GM12878 (cell line): ENCODE results near the gene RSRC1. TPM values are rescaled to one million over a fixed set of nuclear protein-coding genes. Genes with fewer than 3 reads are reported as not detected.

ENCODE experiments used
- ATAC-seq: fragments of 200-7000 bp; cut with Tn5 transposase; 3 replicates; pipeline ENCODE4 v1.9.1; 2020; ENCODE audit warnings: mild to moderate bottlenecking, moderate library complexity
- BruUV-seq: library from RNA; stranded (reverse); fragments of 400-500 nt; replicated peaks from 2 replicates; lab custom pipeline; 2021; lab: Mats Ljungman, UMichigan
- CTCF ChIA-PET: fragments of 300-600 bp; sonication (Branson Sonifier 250); formaldehyde crosslinking; extraction: SDS; loops from one replicate; lab custom pipeline; 2021; ENCODE audit warnings: inconsistent platforms; lab: Yijun Ruan, JAX
- POLR2A ChIA-PET: fragments of 350-600 bp; formaldehyde crosslinking; extraction: SDS; loops from one replicate; lab custom pipeline; 2021; ENCODE audit warnings: inconsistent platforms; lab: Charles Lee
- RAD21 ChIA-PET: fragments of 300-600 bp; sonication (Branson Sonifier 250); formaldehyde crosslinking; loops from one replicate; lab custom pipeline; 2023; ENCODE audit warnings: antibody characterized with exemption; ENCODE audit not compliant: unreplicated experiment; lab: Charles Lee
- SMC1A ChIA-PET: fragments of 300-600 bp; sonication (Branson Sonifier 250); formaldehyde crosslinking; loops from one replicate; lab custom pipeline; 2023; ENCODE audit not compliant: unreplicated experiment, uncharacterized antibody; lab: Charles Lee
- DNase-seq: peaks from one replicate; pipeline ENCODE4 v3.0.0-alpha.2; 2011; ENCODE audit warnings: low read depth, low spot score
- FAIRE-seq: peaks from 3 replicates; lab custom pipeline; 2011; peaks lifted over from hg19 to GRCh38; lab: Jason Lieb, UNC
- H2AFZ ChIP-seq: 2 replicates; pipeline ENCODE4 v1.6.0; 2011; ENCODE audit warnings: low read depth, low read length, control low read depth; ENCODE audit not compliant: control insufficient read depth
- H3K27ac ChIP-seq: 2 replicates; pipeline ENCODE4 v1.5.1; 2011; ENCODE audit warnings: control low read depth; ENCODE audit not compliant: control insufficient read depth, insufficient read depth
- H3K27me3 ChIP-seq, 2 experiments: replicated peaks in 1 of 2; 2 replicates each; pipeline versions ENCODE4 v1.6.0 to v1.6.1; 2011; ENCODE audit warnings: low read length in 1 of 2; ENCODE audit not compliant: control insufficient read depth in 2 of 2, insufficient read depth in 2 of 2
- H3K36me3 ChIP-seq, 2 experiments: 2 replicates each; pipeline ENCODE4 v1.5.1; 2011; ENCODE audit warnings: low read length in 1 of 2; ENCODE audit not compliant: control insufficient read depth in 2 of 2, insufficient read depth in 2 of 2
- H3K4me1 ChIP-seq: 2 replicates; pipeline ENCODE4 v1.6.1; 2011; ENCODE audit warnings: mild to moderate bottlenecking, low read length, moderate library complexity, mixed read lengths; ENCODE audit not compliant: control insufficient read depth, insufficient read depth
- H3K4me2 ChIP-seq: 2 replicates; pipeline ENCODE4 v1.6.0; 2011; ENCODE audit warnings: control low read depth; ENCODE audit not compliant: control insufficient read depth, insufficient read depth
- H3K4me3 ChIP-seq: fragments of 200-600 bp; sonication (generic); 2 replicates; pipeline ENCODE4 v1.5.1; 2016
- H3K79me2 ChIP-seq: 2 replicates; pipeline ENCODE4 v1.6.0; 2011; ENCODE audit warnings: low read length; ENCODE audit not compliant: control insufficient read depth, insufficient read depth
- H3K9ac ChIP-seq: 2 replicates; pipeline ENCODE4 v1.8.0; 2011; ENCODE audit warnings: low read length, control low read depth, mixed read lengths; ENCODE audit not compliant: control insufficient read depth, insufficient read depth
- H3K9me3 ChIP-seq: replicated peaks from 3 replicates; pipeline ENCODE4 v1.5.1; 2011; ENCODE audit warnings: mild to moderate bottlenecking, low read length; ENCODE audit not compliant: control insufficient read depth, insufficient read depth
- H4K20me1 ChIP-seq: 2 replicates; pipeline ENCODE4 v1.6.0; 2011; ENCODE audit not compliant: control insufficient read depth, insufficient read depth
- BMI1 ChIP-seq: fragments of 450-650 bp; IDR thresholded peaks from 2 replicates; pipeline ENCODE4 v1.6.1; 2016; ENCODE audit warnings: mild to moderate bottlenecking, moderate library complexity, borderline replicate concordance
- BRCA1 ChIP-seq: IDR thresholded peaks from 2 replicates; pipeline ENCODE4 v1.6.1; 2011; ENCODE audit warnings: low read depth, low read length, improper control_type of control experiment
- CBFB ChIP-seq: IDR thresholded peaks from 2 replicates; pipeline ENCODE4 v1.6.1; 2016; ENCODE audit warnings: antibody characterized with exemption, low read depth
- CHD1 ChIP-seq: IDR thresholded peaks from 2 replicates; pipeline ENCODE4 v1.6.1; 2012; ENCODE audit warnings: low read depth, low read length, improper control_type of control experiment
- FOS ChIP-seq: IDR thresholded peaks from 3 replicates; pipeline ENCODE4 v1.6.1; 2011; ENCODE audit warnings: borderline replicate concordance; ENCODE audit not compliant: insufficient read length; ENCODE audit errors: extremely low read depth
- GABPA ChIP-seq: IDR thresholded peaks from 2 replicates; pipeline ENCODE4 v1.6.1; 2014; ENCODE audit warnings: antibody characterized with exemption, low read depth, mild to moderate bottlenecking, inconsistent platforms
- JUNB ChIP-seq: IDR thresholded peaks from 2 replicates; pipeline ENCODE4 v1.6.1; 2016; ENCODE audit warnings: antibody characterized with exemption, mild to moderate bottlenecking
- NBN ChIP-seq: fragments of 450-650 bp; IDR thresholded peaks from 2 replicates; pipeline ENCODE4 v1.6.1; 2016
- NR2C2 ChIP-seq: IDR thresholded peaks from 2 replicates; pipeline ENCODE4 v1.6.1; 2011; ENCODE audit warnings: borderline replicate concordance, low read depth; ENCODE audit not compliant: control insufficient read depth, insufficient read length
- PML ChIP-seq: IDR thresholded peaks from 2 replicates; pipeline ENCODE4 v1.6.1; 2012; ENCODE audit warnings: low read length, inconsistent platforms
- RFX5 ChIP-seq: IDR thresholded peaks from 2 replicates; pipeline ENCODE4 v1.6.1; 2011; ENCODE audit warnings: low read depth, low read length, improper control_type of control experiment
- SMAD1 ChIP-seq: fragments of 450-650 bp; IDR thresholded peaks from 2 replicates; pipeline ENCODE4 v1.6.1; 2018; ENCODE audit warnings: mild to moderate bottlenecking, low read depth; ENCODE audit not compliant: partially characterized antibody
- SMC3 ChIP-seq: IDR thresholded peaks from 2 replicates; pipeline ENCODE4 v1.6.1; 2011; ENCODE audit warnings: low read length, improper control_type of control experiment, borderline replicate concordance
- SREBF2 ChIP-seq: IDR thresholded peaks from 2 replicates; pipeline ENCODE4 v1.6.1; 2012; ENCODE audit warnings: mild to moderate bottlenecking, low read length
- STAT3 ChIP-seq: IDR thresholded peaks from 2 replicates; pipeline ENCODE4 v1.6.1; 2011; ENCODE audit warnings: low read depth, low read length, improper control_type of control experiment
- TBL1XR1 ChIP-seq: IDR thresholded peaks from 2 replicates; pipeline ENCODE4 v1.6.1; 2012; ENCODE audit warnings: low read depth, low read length, improper control_type of control experiment
- ZNF384 ChIP-seq: IDR thresholded peaks from 2 replicates; pipeline ENCODE4 v1.6.1; 2012; ENCODE audit warnings: low read depth, mild to moderate bottlenecking, low read length, improper control_type of control experiment, borderline replicate concordance
- ZZZ3 ChIP-seq: IDR thresholded peaks from 2 replicates; pipeline ENCODE4 v1.6.1; 2011; ENCODE audit warnings: low read depth; ENCODE audit not compliant: control insufficient read depth, insufficient read length
- in situ Hi-C: fragments of 300-500 bp; cut with MboI; formaldehyde crosslinking; loops from 9 replicates; pipeline ENCODE4 v1.14.3; 2018; ENCODE audit warnings: mixed read lengths
- intact Hi-C: fragments of 100-400 bp; cut with micrococcal nuclease; formaldehyde crosslinking; loops from one replicate; pipeline ENCODE4 v1.14.2; 2022; ENCODE audit not compliant: unreplicated experiment
- polyA plus RNA-seq, 11 experiments: library from polyadenylated mRNA; depleted of rRNA in 4 of 11; unstranded in 6 of 11; stranded (reverse) in 5 of 11; fragments of >200 nt; fragmentation: Nextera tagmentation in 4 of 11; fragmentation: Illumina TruSeq in 1 of 11; extraction: Ambion mirVana in 4 of 11; extraction: Trizol in 1 of 11; gene quantifications; 1 replicate in 1 of 11; 2 replicates in 10 of 11; pipeline versions ENCODE4 v1.2.1 to v1.2.3, GENCODE V29; 2011 to 2016; ENCODE audit warnings: inconsistent platforms in 2 of 11, missing spikeins in 2 of 11, low read depth in 1 of 11
- total RNA-seq, 4 experiments: library from RNA; depleted of rRNA in 3 of 4; stranded (reverse); fragments of >200 nt in 3 of 4; fragmentation: Illumina TruSeq in 1 of 4; extraction: Trizol in 1 of 4; gene quantifications; 2 replicates each; pipeline versions ENCODE4 v1.2.1 to v1.2.3, GENCODE V29; 2013 to 2021
- TF ChIP-seq, protein P1 (sequence below): IDR thresholded peaks from 2 replicates; pipeline ENCODE4 v1.6.1; 2012; ENCODE audit warnings: improper control_type of control experiment, low read depth, low read length; ENCODE audit not compliant: insufficient replicate concordance
- TF ChIP-seq, protein P2 (sequence below): IDR thresholded peaks from 2 replicates; pipeline ENCODE4 v1.6.1; 2012; ENCODE audit warnings: low read depth, low read length, improper control_type of control experiment

RSRC1 gene
- total and polyA plus RNA-seq, 10 of the 15 experiments (the other 5 are each of a cell fraction or from before 2014, with no cell fraction given) = 16.4 to 85.9 (median 42.0) TPM

DNA sequence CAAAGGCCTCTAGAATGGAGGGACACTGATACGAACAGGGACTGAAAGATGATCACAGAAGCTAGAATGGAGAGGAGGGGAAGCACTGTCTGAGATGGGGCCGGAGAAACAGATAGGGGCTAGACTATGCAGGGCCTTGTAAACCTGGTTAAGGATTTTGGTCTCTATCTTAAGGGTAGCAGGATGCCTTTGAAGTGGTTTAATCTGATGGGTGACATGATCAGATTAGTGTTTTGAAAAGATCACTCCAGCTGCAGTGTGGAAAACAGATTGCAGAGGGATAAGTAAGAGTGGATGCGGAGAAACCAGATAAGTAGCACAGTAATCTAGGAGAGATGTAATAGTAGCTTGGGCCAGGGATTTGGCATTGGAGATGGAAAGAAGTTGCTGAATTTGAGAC, 108.1 kb downstream of the RSRC1 start (continued):
- TF ChIP-seq, protein P1, sequence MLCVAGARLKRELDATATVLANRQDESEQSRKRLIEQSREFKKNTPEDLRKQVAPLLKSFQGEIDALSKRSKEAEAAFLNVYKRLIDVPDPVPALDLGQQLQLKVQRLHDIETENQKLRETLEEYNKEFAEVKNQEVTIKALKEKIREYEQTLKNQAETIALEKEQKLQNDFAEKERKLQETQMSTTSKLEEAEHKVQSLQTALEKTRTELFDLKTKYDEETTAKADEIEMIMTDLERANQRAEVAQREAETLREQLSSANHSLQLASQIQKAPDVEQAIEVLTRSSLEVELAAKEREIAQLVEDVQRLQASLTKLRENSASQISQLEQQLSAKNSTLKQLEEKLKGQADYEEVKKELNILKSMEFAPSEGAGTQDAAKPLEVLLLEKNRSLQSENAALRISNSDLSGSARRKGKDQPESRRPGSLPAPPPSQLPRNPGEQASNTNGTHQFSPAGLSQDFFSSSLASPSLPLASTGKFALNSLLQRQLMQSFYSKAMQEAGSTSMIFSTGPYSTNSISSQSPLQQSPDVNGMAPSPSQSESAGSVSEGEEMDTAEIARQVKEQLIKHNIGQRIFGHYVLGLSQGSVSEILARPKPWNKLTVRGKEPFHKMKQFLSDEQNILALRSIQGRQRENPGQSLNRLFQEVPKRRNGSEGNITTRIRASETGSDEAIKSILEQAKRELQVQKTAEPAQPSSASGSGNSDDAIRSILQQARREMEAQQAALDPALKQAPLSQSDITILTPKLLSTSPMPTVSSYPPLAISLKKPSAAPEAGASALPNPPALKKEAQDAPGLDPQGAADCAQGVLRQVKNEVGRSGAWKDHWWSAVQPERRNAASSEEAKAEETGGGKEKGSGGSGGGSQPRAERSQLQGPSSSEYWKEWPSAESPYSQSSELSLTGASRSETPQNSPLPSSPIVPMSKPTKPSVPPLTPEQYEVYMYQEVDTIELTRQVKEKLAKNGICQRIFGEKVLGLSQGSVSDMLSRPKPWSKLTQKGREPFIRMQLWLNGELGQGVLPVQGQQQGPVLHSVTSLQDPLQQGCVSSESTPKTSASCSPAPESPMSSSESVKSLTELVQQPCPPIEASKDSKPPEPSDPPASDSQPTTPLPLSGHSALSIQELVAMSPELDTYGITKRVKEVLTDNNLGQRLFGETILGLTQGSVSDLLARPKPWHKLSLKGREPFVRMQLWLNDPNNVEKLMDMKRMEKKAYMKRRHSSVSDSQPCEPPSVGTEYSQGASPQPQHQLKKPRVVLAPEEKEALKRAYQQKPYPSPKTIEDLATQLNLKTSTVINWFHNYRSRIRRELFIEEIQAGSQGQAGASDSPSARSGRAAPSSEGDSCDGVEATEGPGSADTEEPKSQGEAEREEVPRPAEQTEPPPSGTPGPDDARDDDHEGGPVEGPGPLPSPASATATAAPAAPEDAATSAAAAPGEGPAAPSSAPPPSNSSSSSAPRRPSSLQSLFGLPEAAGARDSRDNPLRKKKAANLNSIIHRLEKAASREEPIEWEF = no peak
- TF ChIP-seq SMAD1 (no peak), FOS (no peak), CBFB (no peak), RFX5 (no peak), GABPA (no peak), PML (no peak), NBN (no peak), BMI1 (no peak), BRCA1 (no peak)
- TF ChIP-seq, all 136 proteins: peak for 0

DNA sequence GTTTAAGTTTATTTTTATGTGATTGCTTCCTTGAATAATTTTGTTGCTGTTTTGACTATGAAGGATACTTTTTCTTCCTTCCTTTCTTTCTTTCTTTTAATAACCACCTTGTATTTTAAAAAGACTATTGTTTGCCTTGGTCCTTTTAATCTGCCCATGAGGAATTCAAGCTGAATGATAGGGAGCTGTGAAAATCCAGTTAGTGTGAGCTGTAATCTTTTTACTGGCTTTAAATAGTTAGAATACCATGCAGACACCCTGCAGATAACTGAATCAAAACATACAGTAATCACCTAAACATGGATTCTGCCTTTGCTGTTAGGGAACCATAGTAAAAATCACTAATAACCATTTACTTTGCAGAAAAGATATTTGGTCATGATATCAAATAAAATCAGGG, 110.7 kb downstream of the RSRC1 start:
- SMC1A ChIA-PET = interaction anchor here (1.0 kb wide), 1 partner anchor 10 kb away, joined by 4 read pairs; no protein-coding TSS in a partner anchor
- POLR2A ChIA-PET = no interaction called here
- CTCF ChIA-PET = no interaction called here
- H3K9me3 ChIP-seq = no peaks in the 10 kb centered on the region
- no peak overlapping the region for H3K9ac ChIP-seq
- RAD21 ChIA-PET = no interaction called here
- H3K4me1 ChIP-seq = no peaks in the 10 kb centered on the region
- no peaks in the 10 kb centered on the region for H4K20me1 ChIP-seq
- no TSS peak for BruUV-seq
- no peak for FAIRE-seq
- intact Hi-C loops = no loop called here
- H2AFZ ChIP-seq = no peak overlapping the region
- TF ChIP-seq JUNB (no peak), CHD1 (no peak), ZZZ3 (no peak), TBL1XR1 (no peak), SMC3 (no peak), NR2C2 (no peak), SREBF2 (no peak), STAT3 (no peak), ZNF384 (no peak)
- TF ChIP-seq, protein P2, sequence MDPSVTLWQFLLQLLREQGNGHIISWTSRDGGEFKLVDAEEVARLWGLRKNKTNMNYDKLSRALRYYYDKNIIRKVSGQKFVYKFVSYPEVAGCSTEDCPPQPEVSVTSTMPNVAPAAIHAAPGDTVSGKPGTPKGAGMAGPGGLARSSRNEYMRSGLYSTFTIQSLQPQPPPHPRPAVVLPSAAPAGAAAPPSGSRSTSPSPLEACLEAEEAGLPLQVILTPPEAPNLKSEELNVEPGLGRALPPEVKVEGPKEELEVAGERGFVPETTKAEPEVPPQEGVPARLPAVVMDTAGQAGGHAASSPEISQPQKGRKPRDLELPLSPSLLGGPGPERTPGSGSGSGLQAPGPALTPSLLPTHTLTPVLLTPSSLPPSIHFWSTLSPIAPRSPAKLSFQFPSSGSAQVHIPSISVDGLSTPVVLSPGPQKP = no peak
- in situ Hi-C loops = no loop called here
- H3K79me2 ChIP-seq = no peaks in the 10 kb centered on the region
- no peak overlapping the region for H3K27ac ChIP-seq
- H3K4me2 ChIP-seq = no peak overlapping the region
- no peaks in the 10 kb centered on the region for H3K36me3 ChIP-seq
- H3K4me3 ChIP-seq = no peak overlapping the region
- DNase-seq = no peak
- no peak for ATAC-seq
- H3K27me3 ChIP-seq = no peaks in the 10 kb centered on the region
